GM12878 (cell line): ENCODE data around the gene ETFBKMT.

Source experiments
- CHD2 ChIP-seq: IDR thresholded peaks from 2 replicates; pipeline ENCODE4 v1.6.1; 2011; ENCODE audit warnings: low read depth, low read length, improper control_type of control experiment, borderline replicate concordance
- CTCF ChIP-seq, 3 experiments: IDR thresholded peaks in 2 of 3; conservative IDR thresholded peaks in 1 of 3; 2 replicates each; pipeline ENCODE4 v1.5.1; 2011; ENCODE audit warnings: low read depth in 3 of 3, low read length in 3 of 3, mild to moderate bottlenecking in 3 of 3, control low read depth in 2 of 3, moderate library complexity in 2 of 3, inconsistent platforms in 1 of 3, mixed read lengths in 1 of 3; ENCODE audit not compliant: control insufficient read depth in 2 of 3, insufficient read depth in 1 of 3; ENCODE audit errors: extremely low read depth in 1 of 3
- ELK1 ChIP-seq: IDR thresholded peaks from 2 replicates; pipeline ENCODE4 v1.6.1; 2012; ENCODE audit warnings: low read depth, low read length, improper control_type of control experiment
- HDAC2 ChIP-seq: fragments of 200-600 bp; sonication (generic); IDR thresholded peaks from 2 replicates; pipeline ENCODE4 v1.6.1; 2017
- KDM1A ChIP-seq: fragments of 200-600 bp; sonication (generic); IDR thresholded peaks from 2 replicates; pipeline ENCODE4 v1.6.1; 2016; ENCODE audit warnings: borderline replicate concordance
- NR2F1 ChIP-seq: fragments of 450-650 bp; conservative IDR thresholded peaks from 2 replicates; pipeline ENCODE4 v1.6.1; 2017; ENCODE audit warnings: mild to moderate bottlenecking
- POLR2A ChIP-seq: IDR thresholded peaks from 2 replicates; pipeline ENCODE4 v1.6.1; 2011; ENCODE audit warnings: low read depth, mild to moderate bottlenecking, low read length
- POLR2AphosphoS2 ChIP-seq: IDR thresholded peaks from 2 replicates; pipeline ENCODE4 v1.6.1; 2011; ENCODE audit warnings: low read depth, mild to moderate bottlenecking, low read length, improper control_type of control experiment, moderate library complexity
- POLR2AphosphoS5 ChIP-seq: IDR thresholded peaks from 2 replicates; pipeline ENCODE4 v1.6.1; 2011; ENCODE audit warnings: mild to moderate bottlenecking, low read length, inconsistent platforms
- RAD21 ChIP-seq: IDR thresholded peaks from 2 replicates; pipeline ENCODE4 v1.6.1; 2011; ENCODE audit warnings: mild to moderate bottlenecking, low read depth, low read length, moderate library complexity; ENCODE audit not compliant: insufficient read depth
- YBX1 ChIP-seq: fragments of 450-650 bp; IDR thresholded peaks from 2 replicates; pipeline ENCODE4 v1.6.1; 2016; ENCODE audit warnings: antibody characterized with exemption
- ZSCAN29 ChIP-seq: fragments of 450-650 bp; IDR thresholded peaks from 2 replicates; pipeline ENCODE4 v1.6.1; 2017; ENCODE audit warnings: mild to moderate bottlenecking, moderate library complexity

- no peak for TF ChIP-seq ZSCAN29
- TF ChIP-seq KDM1A = no peak
- TF ChIP-seq POLR2AphosphoS2 = no peak
- no peak for TF ChIP-seq POLR2A
- TF ChIP-seq CHD2 = no peak
- no peak for TF ChIP-seq NR2F1
- TF ChIP-seq RAD21 = no peak
- no peak for TF ChIP-seq CTCF (IDR thresholded peaks at IDR 0.05 in 2 of 3, conservative IDR thresholded peaks at IDR 0.05 in 1 of 3; ENCODE audit: control insufficient read depth in 2 of 3, extremely low read depth in 1 of 3, insufficient read depth in 1 of 3, low read depth in 3 of 3, low read length in 3 of 3)
- no peak for TF ChIP-seq POLR2AphosphoS5
- TF ChIP-seq HDAC2 = no peak
- TF ChIP-seq ELK1 = no peak
- TF ChIP-seq YBX1 = no peak
Observed at GRCh38 chr12:31620311-31620710, 39.2 kb upstream of the ETFBKMT start.
